Karpas-422 (cell line): ENCODE measurements around the gene TIGD7. TPM values are rescaled to one million over a fixed set of nuclear protein-coding genes. Genes with fewer than 3 reads are reported as not detected.

Experiments
- DNase-seq: peaks from one replicate; pipeline ENCODE4 v3.0.0-alpha.2; 2015
- H2AFZ ChIP-seq: fragments of 200-600 bp; sonication (generic); 2 replicates; pipeline ENCODE4 v1.6.1; 2014; ENCODE audit warnings: antibody characterized with exemption, low read length, mixed read lengths
- H3K27ac ChIP-seq: fragments of 200-600 bp; sonication (generic); 2 replicates; pipeline ENCODE4 v1.5.1; 2014; ENCODE audit warnings: mild to moderate bottlenecking, low read length, moderate library complexity
- H3K27me3 ChIP-seq: fragments of 200-600 bp; sonication (generic); 2 replicates; pipeline ENCODE4 v1.6.1; 2014; ENCODE audit warnings: low read length, mixed read lengths
- H3K36me3 ChIP-seq: fragments of 200-600 bp; sonication (generic); 2 replicates; pipeline ENCODE4 v1.6.1; 2014; ENCODE audit warnings: low read length, mixed read lengths; ENCODE audit not compliant: insufficient read depth
- H3K4me1 ChIP-seq: fragments of 200-600 bp; sonication (generic); 2 replicates; pipeline ENCODE4 v1.6.1; 2014; ENCODE audit warnings: mild to moderate bottlenecking, low read length, mixed read lengths
- H3K4me2 ChIP-seq: fragments of 200-600 bp; sonication (generic); 2 replicates; pipeline ENCODE4 v1.6.1; 2014; ENCODE audit warnings: low read length, low read depth, mild to moderate bottlenecking; ENCODE audit not compliant: poor library complexity, severe bottlenecking
- H3K4me3 ChIP-seq: fragments of 200-600 bp; sonication (generic); 2 replicates; pipeline ENCODE4 v1.5.1; 2014; ENCODE audit warnings: mild to moderate bottlenecking, antibody characterized with exemption, low read length, mixed read lengths
- H3K79me2 ChIP-seq: fragments of 200-600 bp; sonication (generic); 2 replicates; pipeline ENCODE4 v1.6.1; 2014; ENCODE audit warnings: mild to moderate bottlenecking, low read length, mixed read lengths
- H3K9ac ChIP-seq: fragments of 200-600 bp; sonication (generic); 2 replicates; pipeline ENCODE4 v1.6.0; 2014; ENCODE audit warnings: low read length
- H3K9me2 ChIP-seq: fragments of 200-600 bp; sonication (generic), shearing (Covaris generic); replicated peaks from 2 replicates; pipeline ENCODE4 v1.6.0; 2014; ENCODE audit warnings: mild to moderate bottlenecking, low read length, moderate library complexity; ENCODE audit not compliant: insufficient read depth
- H3K9me3 ChIP-seq: fragments of 300-700, 200-600 bp; sonication (generic); 2 replicates; pipeline ENCODE4 v1.6.1; 2014; ENCODE audit warnings: low read length, mixed read lengths
- H4K20me1 ChIP-seq: fragments of 200-600 bp; sonication (generic); 2 replicates; pipeline ENCODE4 v1.6.1; 2014; ENCODE audit warnings: mild to moderate bottlenecking, antibody characterized with exemption, low read length, low read depth; ENCODE audit not compliant: insufficient read depth
- total RNA-seq: library from RNA; depleted of rRNA; stranded (reverse); fragments of >200 nt; shearing (Covaris generic); gene quantifications from 2 replicates; pipeline ENCODE4 v1.2.3, GENCODE V29; 2014; ENCODE audit warnings: low replicate concordance; rRNA removed

TIGD7 gene
- total RNA-seq: 2.8 and 4.1 TPM in 2 replicates

- Histone ChIP-seq H3K4me1 (peaks cover 13% of the 10 kb centered on the region), H3K27ac (peak within 1 kb of the TSS; percentile 52), H3K9me2 (no peaks in the 10 kb centered on the region), H3K36me3 (peaks cover 49% of the 10 kb centered on the region), H3K9ac (peak within 1 kb of the TSS; percentile 81), H3K27me3 (no peaks in the 10 kb centered on the region), H3K9me3 (peaks cover 32% of the 10 kb centered on the region), H2AFZ (peak within 1 kb of the TSS; percentile 88; the same call in 1 of the 2 replicates), H3K79me2 (peaks cover 24% of the 10 kb centered on the region), H4K20me1 (no peaks in the 10 kb centered on the region), H3K4me2 (peak within 1 kb of the TSS; percentile 74), H3K4me3 (peak within 1 kb of the TSS; percentile 84)
- peak; percentile 93 for DNase-seq
These were observed at the start of gene TIGD7, which contains the start of gene ZNF75A for GRCh38 chr16:3305109-3306068. Gene TIGD7, minus strand, starts transcription at chr16:3305430. Its CDS starts 4,816 bp downstream, at chr16:3300614. Gene ZNF75A, plus strand, starts transcription at chr16:3305497. Its CDS starts 2,932 bp downstream, at chr16:3308429.

DNA sequence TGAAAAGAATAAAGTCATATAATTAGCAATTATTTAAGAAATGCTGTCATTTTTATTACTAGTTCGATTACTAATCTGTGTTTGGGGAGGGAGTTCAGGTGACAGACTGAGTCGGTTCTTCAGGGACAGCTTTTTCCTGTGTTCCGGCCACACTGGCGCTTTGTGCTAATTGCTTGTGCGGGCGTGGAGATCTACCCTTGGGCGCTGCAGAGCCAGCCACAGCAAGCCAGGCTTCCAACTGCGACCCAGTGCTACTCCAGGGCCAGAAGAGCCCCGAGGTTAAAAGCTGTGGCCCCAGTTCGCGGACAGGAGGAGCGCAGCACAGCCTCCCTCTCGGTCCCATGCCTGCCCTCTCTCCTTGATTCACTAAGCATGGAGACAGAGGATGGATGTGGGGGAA, 43.9 kb upstream of the TIGD7 start:
- Histone ChIP-seq H3K4me2 (no peak overlapping the region), H2AFZ (no peak overlapping the region), H3K9me2 (no peaks in the 10 kb centered on the region), H3K4me1 (peaks cover 11% of the 10 kb centered on the region), H3K9me3 (no peaks in the 10 kb centered on the region), H4K20me1 (no peaks in the 10 kb centered on the region), H3K79me2 (no peaks in the 10 kb centered on the region), H3K27ac (no peak overlapping the region), H3K4me3 (no peak overlapping the region), H3K27me3 (no peaks in the 10 kb centered on the region), H3K36me3 (no peaks in the 10 kb centered on the region), H3K9ac (no peak overlapping the region)
- no peak for DNase-seq

DNA sequence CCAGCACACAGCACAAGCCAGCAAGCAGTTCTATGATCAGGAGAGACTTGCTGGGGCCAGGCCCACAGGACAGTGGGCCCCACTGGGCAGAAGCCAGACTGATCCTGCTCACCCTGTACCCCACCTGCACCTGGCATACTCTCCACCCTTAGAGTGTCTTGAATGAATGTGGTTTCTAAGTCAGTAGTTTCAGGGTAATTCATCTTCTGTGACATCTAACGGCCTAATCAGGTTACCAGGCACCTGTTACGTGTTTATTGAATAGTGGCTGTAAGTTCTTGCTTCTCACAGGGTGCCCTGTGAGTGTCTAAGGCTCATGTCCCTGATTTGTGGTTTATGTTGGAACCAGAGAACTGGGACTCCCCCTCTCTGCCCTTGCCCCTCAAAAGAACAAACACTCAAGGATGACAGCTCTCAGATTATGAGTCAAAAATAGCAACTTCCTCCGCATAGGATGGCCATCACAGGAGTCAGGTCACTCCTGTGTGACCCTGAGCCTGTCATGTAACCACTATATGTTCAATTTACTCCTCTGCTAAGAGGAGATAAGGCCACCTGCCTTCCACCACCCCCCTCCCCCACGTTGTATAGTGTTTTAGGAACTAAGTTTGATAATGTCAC, 43.4 kb upstream of the TIGD7 start:
- peaks cover 11% of the 10 kb centered on the region for H3K4me1 ChIP-seq
- H3K9me3 ChIP-seq: no peaks in the 10 kb centered on the region
- no peak overlapping the region for H3K4me2 ChIP-seq
- H2AFZ ChIP-seq: no peak overlapping the region
- no peak overlapping the region for H3K4me3 ChIP-seq
- H3K79me2 ChIP-seq: no peaks in the 10 kb centered on the region
- H3K9ac ChIP-seq: no peak overlapping the region
- no peaks in the 10 kb centered on the region for H3K9me2 ChIP-seq
- no peak overlapping the region for H3K27ac ChIP-seq
- no peaks in the 10 kb centered on the region for H4K20me1 ChIP-seq
- no peaks in the 10 kb centered on the region for H3K36me3 ChIP-seq
- no peak for DNase-seq
- no peaks in the 10 kb centered on the region for H3K27me3 ChIP-seq

- no peaks in the 10 kb centered on the region for H3K9me3 ChIP-seq
- H3K9ac ChIP-seq: no peak overlapping the region
- no peaks in the 10 kb centered on the region for H3K79me2 ChIP-seq
- no peaks in the 10 kb centered on the region for H3K27me3 ChIP-seq
- no peak overlapping the region for H3K4me2 ChIP-seq
- H3K4me3 ChIP-seq: no peak overlapping the region
- H3K36me3 ChIP-seq: no peaks in the 10 kb centered on the region
- DNase-seq: no peak
- no peaks in the 10 kb centered on the region for H3K9me2 ChIP-seq
- peaks cover 11% of the 10 kb centered on the region for H3K4me1 ChIP-seq
- H3K27ac ChIP-seq: no peak overlapping the region
- H4K20me1 ChIP-seq: no peaks in the 10 kb centered on the region
- H2AFZ ChIP-seq: no peak overlapping the region
These were observed 42.4 kb upstream of the TIGD7 start for GRCh38 chr16:3347586-3347985.

DNA sequence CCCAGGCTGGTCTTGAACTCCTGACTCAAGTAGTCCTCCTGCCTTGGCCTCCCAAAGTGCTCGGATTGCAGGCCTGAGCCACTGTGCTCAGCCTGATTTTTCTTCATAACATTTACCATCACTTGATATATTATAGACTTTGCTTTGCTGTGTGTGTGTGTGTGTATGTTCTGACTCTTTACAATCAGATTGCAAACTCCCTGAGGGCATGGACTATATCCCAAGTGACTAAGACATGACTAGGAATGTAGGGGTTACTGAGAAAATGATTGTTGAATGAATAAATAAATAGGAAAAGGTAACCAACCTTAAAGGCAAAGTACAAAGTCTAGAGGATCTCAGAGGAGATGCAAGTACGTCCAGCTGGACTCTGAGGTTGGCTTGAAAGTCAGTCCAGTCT, 40.8 kb upstream of the TIGD7 start:
- DNase-seq: no peak
- Histone ChIP-seq H3K9me3 (no peaks in the 10 kb centered on the region), H3K9ac (no peak overlapping the region), H3K4me2 (no peak overlapping the region), H3K4me1 (peaks cover 11% of the 10 kb centered on the region), H4K20me1 (no peaks in the 10 kb centered on the region), H2AFZ (no peak overlapping the region), H3K9me2 (no peaks in the 10 kb centered on the region), H3K27ac (no peak overlapping the region), H3K4me3 (no peak overlapping the region), H3K79me2 (no peaks in the 10 kb centered on the region), H3K36me3 (no peaks in the 10 kb centered on the region), H3K27me3 (no peaks in the 10 kb centered on the region)

- no peak overlapping the region for H3K4me2 ChIP-seq
- no peaks in the 10 kb centered on the region for H3K36me3 ChIP-seq
- H3K9me2 ChIP-seq: no peaks in the 10 kb centered on the region
- H3K9me3 ChIP-seq: no peaks in the 10 kb centered on the region
- H3K4me3 ChIP-seq: no peak overlapping the region
- no peaks in the 10 kb centered on the region for H3K79me2 ChIP-seq
- no peaks in the 10 kb centered on the region for H3K4me1 ChIP-seq
- no peaks in the 10 kb centered on the region for H3K27me3 ChIP-seq
- no peak overlapping the region for H3K9ac ChIP-seq
- DNase-seq: peak; percentile 27
- H2AFZ ChIP-seq: no peak overlapping the region
- no peak overlapping the region for H3K27ac ChIP-seq
- H4K20me1 ChIP-seq: no peaks in the 10 kb centered on the region
These were observed 23.4 kb upstream of the TIGD7 start for GRCh38 chr16:3328643-3329042.

GRCh38 chr16:3328104-3328503, 22.9 kb upstream of the TIGD7 start:
- no peaks in the 10 kb centered on the region for H3K9me3 ChIP-seq
- no peaks in the 10 kb centered on the region for H3K4me1 ChIP-seq
- no peaks in the 10 kb centered on the region for H4K20me1 ChIP-seq
- H3K27me3 ChIP-seq: no peaks in the 10 kb centered on the region
- no peaks in the 10 kb centered on the region for H3K79me2 ChIP-seq
- no peak overlapping the region for H3K4me3 ChIP-seq
- H3K27ac ChIP-seq: no peak overlapping the region
- no peak overlapping the region for H3K4me2 ChIP-seq
- DNase-seq: peak; percentile 9
- H3K9ac ChIP-seq: no peak overlapping the region
- no peaks in the 10 kb centered on the region for H3K36me3 ChIP-seq
- H3K9me2 ChIP-seq: no peaks in the 10 kb centered on the region
- H2AFZ ChIP-seq: no peak overlapping the region

- Histone ChIP-seq H3K9ac (no peak overlapping the region), H3K9me3 (no peaks in the 10 kb centered on the region), H3K4me3 (no peak overlapping the region), H3K79me2 (no peaks in the 10 kb centered on the region), H3K36me3 (no peaks in the 10 kb centered on the region), H3K27ac (no peak overlapping the region), H3K27me3 (no peaks in the 10 kb centered on the region), H4K20me1 (no peaks in the 10 kb centered on the region), H3K4me2 (no peak overlapping the region), H3K9me2 (no peaks in the 10 kb centered on the region), H2AFZ (no peak overlapping the region), H3K4me1 (no peaks in the 10 kb centered on the region)
- peak; percentile 6 for DNase-seq
These were observed 22.3 kb upstream of the TIGD7 start for GRCh38 chr16:3327514-3327913.
